ENCODE data around the gene COPZ1.
A peak's percentile ranks its signal among the peaks of the same experiment; 100 is the strongest.
"Not testable (repeated sequence)": the region's sequence is repeated elsewhere in the genome, so short reads cannot be mapped to it uniquely, and the experiment has no call there.

Gene COPZ1

DNA sequence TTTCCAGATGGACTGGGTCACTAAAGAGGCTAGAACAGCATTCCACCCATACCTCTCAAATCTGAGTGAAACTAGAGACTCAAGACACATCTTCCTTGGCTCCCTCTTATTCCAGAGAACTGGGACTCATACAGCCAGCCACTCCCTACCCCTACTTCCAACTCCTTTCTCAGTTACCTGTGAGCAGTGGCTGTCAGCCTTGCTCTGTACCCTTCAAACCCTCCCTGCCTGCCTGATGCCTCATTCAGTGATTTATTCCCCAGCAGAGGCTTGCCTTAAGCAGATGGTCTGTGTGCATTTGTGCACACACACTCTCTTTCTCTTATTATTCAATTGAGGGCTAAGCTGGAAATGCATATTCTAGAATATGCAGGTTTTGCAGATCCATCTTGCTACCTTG is 24.7 kb downstream of the COPZ1 start:
- Histone ChIP-seq H3K4me3 (ENCODE audit: low read length) (no peak overlapping the region), H3K9me3 (ENCODE audit: control insufficient read depth, low read length) (no peaks in the 10 kb centered on the region), H3K36me3 (ENCODE audit: control insufficient read depth, insufficient read depth, low read length) (peaks cover 11% of the 10 kb centered on the region), H3K27me3 (ENCODE audit: control insufficient read depth, insufficient read depth, low read length) (no peaks in the 10 kb centered on the region), H3K9ac (ENCODE audit: low read length) (no peak overlapping the region), H3K4me1 (ENCODE audit: control insufficient read depth, insufficient read depth, low read length) (no peaks in the 10 kb centered on the region)

DNA sequence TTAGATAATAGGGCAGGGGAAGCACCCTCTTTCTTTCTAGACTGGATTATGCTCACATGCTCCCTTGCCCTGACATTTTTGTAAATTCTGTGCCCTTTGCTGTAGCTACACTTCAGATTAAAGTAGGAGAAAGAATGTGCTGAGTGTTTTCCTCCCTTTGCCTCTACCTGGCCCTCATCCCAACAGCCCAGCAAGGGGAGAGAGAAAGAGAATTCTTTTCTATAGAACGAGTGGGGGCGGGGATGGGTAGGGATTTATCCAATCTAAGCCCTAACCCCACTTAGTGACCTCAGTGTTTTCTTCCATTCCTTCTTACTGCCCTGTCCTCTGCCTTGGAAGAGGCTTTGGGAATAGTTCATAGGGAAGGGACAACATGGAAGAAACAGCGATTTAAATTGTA is 25.8 kb downstream of the COPZ1 start:
- peaks cover 11% of the 10 kb centered on the region for H3K36me3 ChIP-seq (ENCODE audit: control insufficient read depth, insufficient read depth, low read length)
- no peak overlapping the region for H3K9ac ChIP-seq (ENCODE audit: low read length)
- no peaks in the 10 kb centered on the region for H3K4me1 ChIP-seq (ENCODE audit: control insufficient read depth, insufficient read depth, low read length)
- no peaks in the 10 kb centered on the region for H3K9me3 ChIP-seq (ENCODE audit: control insufficient read depth, low read length)
- H3K4me3 ChIP-seq (ENCODE audit: low read length) = no peak overlapping the region
- H3K27me3 ChIP-seq (ENCODE audit: control insufficient read depth, insufficient read depth, low read length) = no peaks in the 10 kb centered on the region

DNA sequence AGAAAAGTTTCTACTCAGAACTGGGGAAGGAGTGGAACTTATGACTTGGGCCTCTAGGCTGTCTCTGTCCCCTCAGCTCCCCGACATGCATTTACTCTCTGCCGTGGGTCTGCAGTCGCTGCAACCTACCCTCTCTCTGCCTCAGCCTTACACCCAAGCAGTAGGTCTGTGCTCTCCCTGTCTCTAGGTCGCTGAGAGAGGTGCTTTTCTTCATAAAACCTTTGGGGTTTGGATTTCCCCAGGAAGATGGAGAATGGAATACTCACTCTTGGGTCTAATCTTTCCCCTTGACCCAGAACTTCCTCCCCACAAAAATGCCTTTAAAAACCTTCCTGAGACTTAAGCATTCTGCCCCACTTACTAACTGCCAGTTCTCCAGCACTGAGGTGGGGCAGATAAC is 26.4 kb downstream of the COPZ1 start:
- Histone ChIP-seq H3K4me1 (ENCODE audit: control insufficient read depth, insufficient read depth, low read length) (no peaks in the 10 kb centered on the region), H3K9ac (ENCODE audit: low read length) (no peak overlapping the region), H3K36me3 (ENCODE audit: control insufficient read depth, insufficient read depth, low read length) (peaks cover 11% of the 10 kb centered on the region), H3K9me3 (ENCODE audit: control insufficient read depth, low read length) (no peaks in the 10 kb centered on the region), H3K27me3 (ENCODE audit: control insufficient read depth, insufficient read depth, low read length) (no peaks in the 10 kb centered on the region), H3K4me3 (ENCODE audit: low read length) (no peak overlapping the region)

DNA sequence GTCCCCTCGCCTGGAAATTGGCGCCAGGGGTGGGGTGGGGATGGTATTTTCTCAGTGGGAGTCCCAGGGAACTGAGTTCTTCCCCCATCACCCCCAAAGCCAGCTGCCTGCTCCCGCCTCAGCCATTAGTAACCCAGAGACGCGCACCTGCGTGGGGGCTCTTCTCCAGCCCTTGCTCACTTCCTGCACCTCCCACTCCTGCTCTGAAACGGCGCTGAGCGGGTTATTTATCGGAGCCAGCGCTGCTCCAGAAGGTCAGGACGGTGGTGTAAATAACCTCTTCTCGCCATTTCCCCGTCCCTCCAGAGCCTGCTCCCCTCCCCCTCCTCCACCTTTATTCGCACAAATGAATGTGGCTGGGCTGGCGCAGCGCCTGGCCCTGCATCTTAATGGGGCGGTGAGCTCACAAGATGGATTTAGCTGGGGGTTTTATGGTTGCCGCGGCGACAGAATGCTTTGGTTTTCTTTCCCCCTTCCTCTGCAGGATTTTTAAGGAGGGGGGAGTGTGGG is 27.1 kb downstream of the COPZ1 start:
- Histone ChIP-seq H3K4me3 (ENCODE audit: low read length) (no peak overlapping the region), H3K9ac (ENCODE audit: low read length) (no peak overlapping the region), H3K27me3 (ENCODE audit: control insufficient read depth, insufficient read depth, low read length) (no peaks in the 10 kb centered on the region), H3K36me3 (ENCODE audit: control insufficient read depth, insufficient read depth, low read length) (peaks cover 11% of the 10 kb centered on the region), H3K4me1 (ENCODE audit: control insufficient read depth, insufficient read depth, low read length) (no peaks in the 10 kb centered on the region), H3K9me3 (ENCODE audit: control insufficient read depth, low read length) (no peaks in the 10 kb centered on the region)

DNA sequence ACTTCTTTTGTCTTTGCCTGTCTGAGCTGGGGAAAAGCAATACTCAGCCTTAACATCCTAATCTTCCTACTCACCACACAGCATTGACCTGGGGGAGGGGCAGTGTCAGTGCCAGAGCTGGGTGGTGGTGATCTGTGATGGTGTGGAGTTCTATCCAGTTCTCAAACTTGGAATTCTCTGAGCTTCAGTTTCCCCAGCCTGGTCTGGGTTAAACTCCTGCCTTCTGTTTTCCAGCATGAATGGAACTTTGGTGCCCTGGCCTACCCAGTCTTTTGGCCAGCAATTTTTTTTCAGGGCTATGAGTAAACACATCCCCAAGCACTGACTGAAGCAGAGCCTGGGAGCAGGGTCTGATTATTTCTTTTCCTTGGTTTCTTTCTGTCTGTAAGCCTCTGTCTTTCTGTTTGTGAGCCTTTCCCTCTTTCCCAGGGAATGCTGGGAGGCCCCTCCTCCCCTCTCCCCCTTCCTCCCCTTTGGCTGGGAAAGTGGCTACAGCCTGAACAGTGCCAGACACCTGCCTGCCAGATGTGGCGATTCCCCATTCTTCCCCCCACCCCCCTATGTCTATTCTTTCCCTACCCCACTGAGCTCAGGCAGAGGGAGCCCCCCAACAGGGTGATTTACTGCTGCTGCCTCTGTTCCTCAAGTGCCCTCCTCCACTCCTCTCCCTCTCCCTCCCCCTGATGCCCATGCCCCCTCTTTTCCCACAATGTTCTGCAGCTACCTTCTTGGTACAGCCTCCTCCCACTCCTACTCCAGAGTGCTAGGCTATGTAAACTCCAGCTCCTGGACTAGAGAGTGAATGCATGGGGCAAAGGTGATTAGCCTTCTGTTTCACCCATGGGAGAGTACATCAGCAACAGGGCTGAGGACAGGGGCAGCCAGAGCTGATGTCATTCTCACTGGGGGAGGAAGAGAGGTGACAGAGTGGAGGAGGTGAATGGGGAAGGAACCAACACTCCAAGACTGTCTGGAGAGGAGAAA is 28.3 kb downstream of the COPZ1 start:
- Histone ChIP-seq H3K9me3 (ENCODE audit: control insufficient read depth, low read length) (no peaks in the 10 kb centered on the region), H3K4me3 (ENCODE audit: low read length) (no peak overlapping the region), H3K4me1 (ENCODE audit: control insufficient read depth, insufficient read depth, low read length) (peaks cover 6% of the 10 kb centered on the region), H3K9ac (ENCODE audit: low read length) (no peak overlapping the region), H3K27me3 (ENCODE audit: control insufficient read depth, insufficient read depth, low read length) (no peaks in the 10 kb centered on the region), H3K36me3 (ENCODE audit: control insufficient read depth, insufficient read depth, low read length) (peaks cover 11% of the 10 kb centered on the region)

DNA sequence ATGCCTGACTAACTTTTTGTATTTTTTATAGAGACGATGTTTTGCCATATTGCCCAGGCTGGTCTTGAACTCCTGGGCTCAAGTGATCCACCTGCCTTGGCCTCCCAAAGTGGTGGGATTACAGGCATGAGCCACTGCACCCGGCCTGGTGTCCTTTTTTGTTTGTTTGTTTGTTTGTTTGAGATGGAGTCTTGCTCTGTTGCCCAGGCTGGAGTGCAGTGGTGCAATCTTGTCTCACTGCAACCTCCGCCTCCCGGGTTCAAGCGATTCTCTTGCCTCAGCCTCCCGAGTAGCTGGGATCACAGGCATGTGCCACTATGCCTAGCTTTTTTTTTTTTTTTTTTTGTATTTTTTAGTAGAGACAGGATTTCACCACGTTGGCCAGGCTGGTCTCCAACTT is 29.3 kb downstream of the COPZ1 start:
- H3K4me3 ChIP-seq (ENCODE audit: low read length); H3K4me1 ChIP-seq (ENCODE audit: control insufficient read depth, insufficient read depth, low read length); H3K9ac ChIP-seq (ENCODE audit: low read length); H3K9me3 ChIP-seq (ENCODE audit: control insufficient read depth, low read length); H3K36me3 ChIP-seq (ENCODE audit: control insufficient read depth, insufficient read depth, low read length); H3K27me3 ChIP-seq (ENCODE audit: control insufficient read depth, insufficient read depth, low read length): not testable (repeated sequence)

DNA sequence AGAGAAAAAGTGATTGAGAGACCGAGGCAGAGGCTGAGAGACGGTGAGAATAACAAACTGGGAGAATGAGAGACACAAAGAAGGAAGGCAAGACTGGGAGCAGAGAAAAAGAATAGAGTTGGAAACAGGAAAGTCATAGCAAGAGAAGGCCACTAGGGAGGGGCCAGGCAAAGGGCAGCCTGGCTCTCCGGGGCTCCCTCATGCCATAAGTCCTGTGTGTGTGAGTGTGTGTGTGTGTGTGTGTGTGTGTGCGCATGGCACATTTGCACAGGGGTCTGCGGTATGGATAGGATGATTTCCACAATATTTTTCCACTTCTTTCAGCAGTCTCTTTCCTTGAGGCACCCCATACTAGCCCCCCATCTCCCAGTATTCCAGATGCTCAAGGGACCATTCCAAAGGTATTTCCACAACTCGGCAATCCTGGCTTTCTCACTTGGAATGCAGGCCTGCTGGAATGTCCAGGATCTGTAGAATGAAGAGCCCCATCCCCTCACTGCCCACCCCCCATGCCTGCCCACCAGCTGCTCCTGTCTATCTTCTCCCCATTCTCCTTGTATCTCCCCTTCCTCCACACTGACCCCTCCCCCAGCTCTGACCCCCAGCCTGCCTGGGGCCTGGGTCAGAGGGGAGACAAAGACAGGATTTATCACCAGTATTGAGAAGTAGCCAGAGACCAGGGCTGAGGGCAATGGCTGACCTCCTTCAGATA is 30.3 kb downstream of the COPZ1 start:
- Histone ChIP-seq H3K9me3 (ENCODE audit: control insufficient read depth, low read length) (no peaks in the 10 kb centered on the region), H3K27me3 (ENCODE audit: control insufficient read depth, insufficient read depth, low read length) (no peaks in the 10 kb centered on the region), H3K4me3 (ENCODE audit: low read length) (no peak overlapping the region), H3K36me3 (ENCODE audit: control insufficient read depth, insufficient read depth, low read length) (peaks cover 4% of the 10 kb centered on the region), H3K9ac (ENCODE audit: low read length) (no peak overlapping the region), H3K4me1 (ENCODE audit: control insufficient read depth, insufficient read depth, low read length) (peaks cover 14% of the 10 kb centered on the region)

DNA sequence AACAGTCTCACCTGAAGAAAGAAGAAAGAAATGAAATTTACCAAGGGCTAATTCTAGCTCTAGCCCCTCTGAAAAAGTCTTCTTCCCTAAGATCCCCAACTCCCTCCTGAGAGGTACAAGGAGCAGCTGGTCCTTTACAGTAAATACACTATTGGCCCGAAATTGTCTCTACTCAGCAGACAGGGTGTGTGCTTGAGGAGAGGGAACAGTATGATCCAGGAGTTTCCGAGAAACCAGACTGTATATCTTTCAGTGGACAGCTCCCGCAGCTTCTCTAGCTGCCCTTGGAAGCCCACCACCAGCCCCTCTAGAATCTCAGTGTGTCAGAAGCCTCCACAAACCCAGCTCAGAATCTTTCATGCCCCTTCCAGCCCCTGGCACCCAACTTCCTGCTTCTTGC is 31.3 kb downstream of the COPZ1 start:
- Histone ChIP-seq H3K9me3 (ENCODE audit: control insufficient read depth, low read length) (no peaks in the 10 kb centered on the region), H3K9ac (ENCODE audit: low read length) (no peak overlapping the region), H3K36me3 (ENCODE audit: control insufficient read depth, insufficient read depth, low read length) (peaks cover 4% of the 10 kb centered on the region), H3K27me3 (ENCODE audit: control insufficient read depth, insufficient read depth, low read length) (no peaks in the 10 kb centered on the region), H3K4me3 (ENCODE audit: low read length) (no peak overlapping the region), H3K4me1 (ENCODE audit: control insufficient read depth, insufficient read depth, low read length) (peaks cover 18% of the 10 kb centered on the region)

DNA sequence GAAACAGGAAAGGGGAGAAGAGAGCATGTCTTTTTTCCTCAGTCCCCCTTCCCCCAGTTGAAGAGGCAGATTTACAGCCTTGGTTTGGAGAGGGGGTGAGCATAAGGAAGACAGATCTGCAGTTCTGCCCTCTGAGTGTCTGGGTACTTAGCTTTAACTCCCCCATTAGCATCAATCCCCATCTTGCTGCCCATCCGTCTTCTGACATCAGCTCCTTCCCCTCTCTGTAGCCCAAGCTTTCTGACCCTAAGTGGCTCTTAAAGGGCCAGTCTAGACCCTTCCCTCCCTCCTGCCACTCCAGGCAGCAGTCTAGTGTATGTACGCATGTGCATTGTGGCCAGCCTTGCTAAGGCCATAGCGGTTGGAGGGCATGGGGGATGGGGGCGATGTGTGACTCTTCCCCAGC is 32.0 kb downstream of the COPZ1 start:
- no peaks in the 10 kb centered on the region for H3K9me3 ChIP-seq (ENCODE audit: control insufficient read depth, low read length)
- no peak overlapping the region for H3K4me3 ChIP-seq (ENCODE audit: low read length)
- no peak overlapping the region for H3K9ac ChIP-seq (ENCODE audit: low read length)
- no peaks in the 10 kb centered on the region for H3K36me3 ChIP-seq (ENCODE audit: control insufficient read depth, insufficient read depth, low read length)
- H3K4me1 ChIP-seq (ENCODE audit: control insufficient read depth, insufficient read depth, low read length) = peaks cover 18% of the 10 kb centered on the region
- no peaks in the 10 kb centered on the region for H3K27me3 ChIP-seq (ENCODE audit: control insufficient read depth, insufficient read depth, low read length)

DNA sequence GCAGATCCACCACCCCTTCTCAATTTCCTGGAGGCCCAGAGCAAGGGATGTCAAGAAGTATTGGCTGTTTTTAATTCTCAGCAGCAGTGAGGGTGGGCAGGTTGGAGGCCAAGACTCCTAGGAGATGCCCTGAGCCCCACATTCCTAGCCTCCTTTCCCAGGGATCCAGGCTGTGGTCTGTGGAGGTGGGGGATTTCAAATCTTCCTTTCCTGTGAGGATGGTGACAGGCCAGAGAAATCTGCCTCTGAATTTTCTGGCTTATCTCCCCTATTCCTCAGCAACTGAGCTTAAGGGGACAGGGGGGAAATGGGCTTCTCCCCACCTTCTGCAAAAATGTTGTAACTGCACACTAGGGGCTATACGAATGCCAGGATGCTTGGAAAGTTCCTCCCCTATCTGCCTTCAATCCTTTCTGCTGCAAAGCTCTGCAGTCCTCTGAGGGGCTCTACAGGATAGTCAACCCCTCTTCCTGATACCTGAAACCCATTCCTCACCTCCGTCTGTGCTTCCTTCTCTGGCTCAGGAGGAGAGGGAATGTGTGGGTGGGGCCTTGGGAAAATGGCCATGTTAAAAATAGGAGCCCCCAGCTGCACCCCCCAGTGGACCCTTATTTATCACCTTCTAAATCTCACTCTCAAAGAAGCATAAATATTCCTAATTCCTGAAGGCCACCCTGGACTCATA is 32.7 kb downstream of the COPZ1 start:
- Histone ChIP-seq H3K4me3 (ENCODE audit: low read length) (no peak overlapping the region), H3K9ac (ENCODE audit: low read length) (no peak overlapping the region), H3K4me1 (ENCODE audit: control insufficient read depth, insufficient read depth, low read length) (peaks cover 18% of the 10 kb centered on the region)

DNA sequence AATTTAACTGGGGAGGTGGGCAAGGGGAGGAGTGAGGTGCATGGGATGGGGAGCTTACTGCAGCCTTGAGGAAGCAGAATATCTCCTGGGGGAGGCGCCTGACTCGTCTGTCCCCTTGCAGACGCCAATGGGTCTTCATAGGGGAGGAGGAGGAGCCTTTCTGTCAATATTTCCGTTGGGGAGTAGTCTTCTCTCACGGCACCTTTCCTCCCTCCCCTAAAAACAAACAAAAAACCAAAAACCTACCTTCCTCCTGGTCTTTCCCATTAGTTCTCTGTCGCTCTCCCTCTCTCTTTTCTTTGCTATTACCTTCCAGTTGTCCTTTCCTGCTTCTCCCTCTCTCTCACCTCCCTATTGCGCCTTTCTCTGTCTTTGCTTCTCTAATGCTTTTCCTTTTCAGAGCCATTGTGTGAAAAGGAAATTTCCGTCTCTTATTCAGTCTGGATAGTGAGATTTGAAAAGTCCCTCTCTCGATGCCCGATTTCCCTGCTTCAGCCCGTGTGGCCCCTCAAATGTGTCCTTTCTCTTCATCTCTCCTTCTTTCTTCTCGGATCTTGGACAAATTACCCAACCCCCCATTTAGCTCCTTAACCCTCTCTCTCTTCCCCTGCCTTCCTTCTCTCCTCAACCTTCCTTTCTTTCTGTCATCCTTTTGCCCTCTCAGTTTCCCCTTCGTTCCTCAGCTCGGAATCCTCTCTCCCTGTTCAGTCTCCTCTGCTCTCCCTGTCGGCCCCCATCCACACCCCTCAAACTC is 33.4 kb downstream of the COPZ1 start:
- Histone ChIP-seq H3K4me3 (ENCODE audit: low read length) (peak overlapping the region; percentile 85), H3K9ac (ENCODE audit: low read length) (peak overlapping the region; percentile 87), H3K9me3 (ENCODE audit: control insufficient read depth, low read length) (no peaks in the 10 kb centered on the region), H3K27me3 (ENCODE audit: control insufficient read depth, insufficient read depth, low read length) (peaks cover 7% of the 10 kb centered on the region), H3K36me3 (ENCODE audit: control insufficient read depth, insufficient read depth, low read length) (no peaks in the 10 kb centered on the region), H3K4me1 (ENCODE audit: control insufficient read depth, insufficient read depth, low read length) (peaks cover 18% of the 10 kb centered on the region)

More for the DNA sequence above, 32.7 kb downstream of the COPZ1 start:
- Histone ChIP-seq H3K9me3 (ENCODE audit: control insufficient read depth, low read length) (no peaks in the 10 kb centered on the region), H3K36me3 (ENCODE audit: control insufficient read depth, insufficient read depth, low read length) (no peaks in the 10 kb centered on the region), H3K27me3 (ENCODE audit: control insufficient read depth, insufficient read depth, low read length) (no peaks in the 10 kb centered on the region)
